Measurements from ENCODE around the gene RAB36.

DNA sequence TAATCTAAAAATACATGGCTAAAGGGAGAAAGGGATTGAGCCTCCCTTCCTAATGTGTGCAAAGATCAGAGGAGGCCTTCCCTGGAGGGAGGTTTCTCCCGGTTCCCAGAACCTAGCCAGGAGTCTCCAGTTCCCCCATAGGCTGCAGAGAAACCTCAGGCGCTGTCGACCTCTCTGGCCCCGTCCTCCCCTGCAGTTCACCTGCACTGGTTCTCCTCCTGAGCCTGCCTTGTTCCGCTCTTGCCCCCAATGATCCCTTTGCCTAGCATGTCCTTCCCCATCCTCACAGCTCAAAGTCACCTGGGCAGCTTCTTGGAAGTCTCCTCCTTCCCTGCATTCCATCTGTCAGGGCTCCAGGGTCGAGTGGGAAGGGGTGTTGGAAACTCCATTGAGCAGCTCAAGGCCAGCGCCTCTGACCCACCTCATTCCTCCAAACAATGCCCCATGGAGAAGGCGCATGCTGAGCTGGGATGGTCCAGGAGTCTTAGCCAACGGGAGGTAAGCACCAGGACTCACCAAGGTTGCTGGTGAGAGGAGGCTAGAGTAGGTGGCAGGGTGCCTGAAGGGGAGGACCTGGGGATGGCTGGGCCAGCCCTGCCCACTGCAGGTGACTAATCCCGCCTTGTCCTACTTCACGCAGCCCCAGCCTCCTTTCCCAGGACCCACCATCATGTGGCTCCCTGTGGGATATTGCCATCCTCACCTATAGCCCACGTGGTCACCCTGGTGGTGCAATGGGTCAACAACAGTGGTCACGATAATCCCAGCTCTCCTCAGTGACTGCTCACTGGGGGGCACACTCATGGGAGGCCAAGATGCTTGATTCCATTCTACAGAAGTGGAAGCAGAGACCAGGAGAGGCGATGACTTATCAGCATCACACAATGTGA lies 18.9 kb upstream of the RAB36 start:
- TF ChIP-seq POLR2A (IDR thresholded peaks at IDR 0.05), result no peak
- TF ChIP-seq, protein P1, sequence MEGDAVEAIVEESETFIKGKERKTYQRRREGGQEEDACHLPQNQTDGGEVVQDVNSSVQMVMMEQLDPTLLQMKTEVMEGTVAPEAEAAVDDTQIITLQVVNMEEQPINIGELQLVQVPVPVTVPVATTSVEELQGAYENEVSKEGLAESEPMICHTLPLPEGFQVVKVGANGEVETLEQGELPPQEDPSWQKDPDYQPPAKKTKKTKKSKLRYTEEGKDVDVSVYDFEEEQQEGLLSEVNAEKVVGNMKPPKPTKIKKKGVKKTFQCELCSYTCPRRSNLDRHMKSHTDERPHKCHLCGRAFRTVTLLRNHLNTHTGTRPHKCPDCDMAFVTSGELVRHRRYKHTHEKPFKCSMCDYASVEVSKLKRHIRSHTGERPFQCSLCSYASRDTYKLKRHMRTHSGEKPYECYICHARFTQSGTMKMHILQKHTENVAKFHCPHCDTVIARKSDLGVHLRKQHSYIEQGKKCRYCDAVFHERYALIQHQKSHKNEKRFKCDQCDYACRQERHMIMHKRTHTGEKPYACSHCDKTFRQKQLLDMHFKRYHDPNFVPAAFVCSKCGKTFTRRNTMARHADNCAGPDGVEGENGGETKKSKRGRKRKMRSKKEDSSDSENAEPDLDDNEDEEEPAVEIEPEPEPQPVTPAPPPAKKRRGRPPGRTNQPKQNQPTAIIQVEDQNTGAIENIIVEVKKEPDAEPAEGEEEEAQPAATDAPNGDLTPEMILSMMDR (IDR thresholded peaks at IDR 0.05 in 4 of 5, conservative IDR thresholded peaks at IDR 0.05 in 1 of 5), result no peak

Data from gastrocnemius medialis (tissue), 4 donors.